Right cardiac atrium (tissue), 5 donors: Measurements from ENCODE around the gene NIN. TPM values are rescaled to one million over a fixed set of nuclear protein-coding genes. Genes with fewer than 3 reads are reported as not detected.

ENCODE experiments used
- ATAC-seq, 2 donors: fragments of 200-7000 bp; cut with Tn5 transposase; one replicate each; pipeline versions ENCODE4 v1.8.0 to v1.9.1; 2020; ENCODE audit warnings: moderate library complexity in 2 of 2, mild to moderate bottlenecking in 1 of 2
- DNase-seq, 3 donors: peaks; one replicate each; pipeline ENCODE4 v3.0.0-alpha.2; 2020
- H3K27ac ChIP-seq: one replicate; pipeline ENCODE4 v1.5.1; 2013; ENCODE audit warnings: mild to moderate bottlenecking, low read length, control low read depth, moderate library complexity
- H3K27me3 ChIP-seq: one replicate; pipeline ENCODE4 v1.6.1; 2013; ENCODE audit not compliant: control insufficient read depth, insufficient read depth
- H3K4me1 ChIP-seq: one replicate; pipeline ENCODE4 v1.6.1; 2013; ENCODE audit warnings: low read length; ENCODE audit not compliant: control insufficient read depth, insufficient read depth
- H3K4me3 ChIP-seq: one replicate; pipeline ENCODE4 v1.5.1; 2013; ENCODE audit warnings: low read length, control low read depth
- H3K9me3 ChIP-seq: one replicate; pipeline ENCODE4 v1.6.1; 2013; ENCODE audit warnings: low read length; ENCODE audit not compliant: control insufficient read depth
- WGBS: extraction: QIAGEN DNeasy Blood & Tissue Kit; methylation state at CpG from one replicate; pipeline ENCODE4 v1.1.7; 2013; 5-methylcytosine and 5-hydroxymethylcytosine counted together
- intact Hi-C, 4 donors: fragments of 100-400 bp; cut with DNase I; formaldehyde crosslinking; loops; one replicate each; pipeline versions ENCODE4 v1.11.0 to v1.14.0; 2022 to 2023
- polyA plus RNA-seq: library from polyadenylated mRNA; stranded (reverse); fragments of 200-250 nt; gene quantifications from one replicate; pipeline ENCODE4 v1.2.3, GENCODE V29; 2013
- total RNA-seq, 4 donors: library from RNA; stranded (reverse); fragmentation: NEBNext Ultra II Directional; extraction: Animal tissue kit (Norgen Biotek cat#: 25700); gene quantifications; one replicate each; pipeline ENCODE4 v1.2.1, GENCODE V29; 2021
- donor health status: healthy with polysubstance abuse.
- donor health status: DM: no; HTN: yes; CAD: no.
- donor health status: DM: no; HTN: no; CAD: no.
- donor health status: DM: no; HTN: yes; CAD: no; lungs with severe emphysema.
- donor health status: DM: yes; HTN: yes; CAD: no.

NIN gene
- total and polyA plus RNA-seq, 5 donors = 24.4 to 53.2 (median 45.8) TPM

DNA sequence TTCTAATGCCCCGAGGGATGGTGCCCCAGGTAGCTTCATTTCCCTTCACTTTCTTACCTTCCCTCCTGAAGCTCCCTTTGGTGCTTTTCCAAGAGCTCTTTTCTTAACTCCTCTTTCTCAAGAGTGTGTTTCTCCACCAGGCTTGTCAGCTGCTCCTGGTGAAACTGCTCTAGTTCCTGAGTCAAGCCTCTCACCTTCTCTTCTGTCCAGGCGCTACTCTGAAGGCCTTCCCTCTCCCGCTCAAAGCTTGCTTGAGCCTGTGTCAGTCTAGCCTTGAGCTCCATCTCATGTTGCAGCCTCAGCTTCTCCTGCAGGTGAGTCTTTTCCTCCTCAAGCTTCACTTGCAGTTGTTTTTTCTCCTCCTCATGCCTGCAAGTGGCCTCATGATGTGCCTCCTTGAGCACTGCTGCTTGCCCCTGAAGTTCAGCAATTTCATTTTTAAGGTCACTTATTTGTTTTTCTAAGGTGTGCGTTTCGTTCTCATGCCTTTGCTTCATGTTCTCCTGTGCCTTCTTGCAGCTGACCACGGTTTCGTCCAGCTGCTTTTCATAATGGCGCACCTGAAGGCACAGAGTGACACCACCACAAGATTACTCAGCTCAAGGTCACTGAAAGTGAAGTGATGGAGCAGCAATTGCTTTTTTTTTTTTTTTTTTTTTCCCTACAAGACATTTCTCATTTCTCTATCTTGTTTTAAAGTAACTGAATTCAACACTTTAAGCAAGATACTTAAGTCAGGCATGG lies 71.0 kb downstream of the NIN start:
- ATAC-seq = no peak
- no peak overlapping the region for H3K27ac ChIP-seq
- no peak for DNase-seq
- no peaks in the 10 kb centered on the region for H3K27me3 ChIP-seq
- no peaks in the 10 kb centered on the region for H3K9me3 ChIP-seq
- no peak overlapping the region for H3K4me3 ChIP-seq
- peaks cover 2% of the 10 kb centered on the region for H3K4me1 ChIP-seq
- intact Hi-C loops = no loop called here
- WGBS = 98% methylated on average over 8 of the region's 8 CpGs

DNA sequence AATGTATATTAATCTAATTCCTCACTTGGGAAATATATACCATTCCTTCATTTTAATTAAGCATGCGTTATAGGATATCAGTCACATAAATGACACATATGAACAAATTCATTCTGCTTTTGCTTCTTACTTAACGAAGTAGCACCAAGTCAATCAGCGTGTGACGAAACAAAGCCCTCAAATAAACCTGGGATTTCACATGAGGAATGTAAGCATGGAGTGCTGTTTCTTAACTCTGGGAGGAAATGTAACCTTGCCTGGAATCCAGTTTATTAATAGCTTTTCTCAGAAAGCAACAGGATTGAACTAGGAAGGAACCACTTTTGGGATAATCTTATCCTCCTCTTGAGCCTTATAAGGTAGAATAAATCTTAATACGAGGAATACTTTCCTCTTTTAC lies 72.0 kb downstream of the NIN start:
- ATAC-seq = no peak
- H3K27ac ChIP-seq = no peak overlapping the region
- no peaks in the 10 kb centered on the region for H3K27me3 ChIP-seq
- peaks cover 2% of the 10 kb centered on the region for H3K4me1 ChIP-seq
- no peaks in the 10 kb centered on the region for H3K9me3 ChIP-seq
- intact Hi-C loops = no loop called here
- DNase-seq = no peak
- H3K4me3 ChIP-seq = no peak overlapping the region
- 82% methylated on average over 5 of the region's 5 CpGs for WGBS

DNA sequence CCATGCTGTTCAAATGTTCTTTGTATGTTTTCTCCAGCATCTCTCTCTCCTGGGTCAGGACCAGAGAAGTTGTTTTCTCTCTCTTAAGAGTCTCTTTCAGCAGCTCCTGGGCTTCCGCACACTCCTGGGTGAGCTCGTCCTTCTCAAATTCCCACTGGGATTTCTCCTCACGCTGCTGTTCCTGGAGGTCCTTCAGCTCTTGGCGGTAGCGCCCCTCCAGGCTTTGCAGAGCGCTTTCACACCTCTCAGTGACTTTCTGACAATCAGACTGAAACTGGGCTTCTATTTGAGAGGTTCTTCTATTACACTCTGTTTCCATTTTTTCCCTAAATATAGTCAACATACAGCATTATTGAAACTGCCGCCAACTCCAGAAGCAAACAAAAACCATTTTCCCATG lies 72.7 kb downstream of the NIN start:
- H3K9me3 ChIP-seq = no peaks in the 10 kb centered on the region
- peaks cover 2% of the 10 kb centered on the region for H3K4me1 ChIP-seq
- no peaks in the 10 kb centered on the region for H3K27me3 ChIP-seq
- intact Hi-C loops = no loop called here
- ATAC-seq (peak in 1 of 2 donors; percentile 19), DNase-seq (no peak)
- no peak overlapping the region for H3K27ac ChIP-seq
- 74% methylated on average over 7 of the region's 7 CpGs for WGBS
- H3K4me3 ChIP-seq = no peak overlapping the region

DNA sequence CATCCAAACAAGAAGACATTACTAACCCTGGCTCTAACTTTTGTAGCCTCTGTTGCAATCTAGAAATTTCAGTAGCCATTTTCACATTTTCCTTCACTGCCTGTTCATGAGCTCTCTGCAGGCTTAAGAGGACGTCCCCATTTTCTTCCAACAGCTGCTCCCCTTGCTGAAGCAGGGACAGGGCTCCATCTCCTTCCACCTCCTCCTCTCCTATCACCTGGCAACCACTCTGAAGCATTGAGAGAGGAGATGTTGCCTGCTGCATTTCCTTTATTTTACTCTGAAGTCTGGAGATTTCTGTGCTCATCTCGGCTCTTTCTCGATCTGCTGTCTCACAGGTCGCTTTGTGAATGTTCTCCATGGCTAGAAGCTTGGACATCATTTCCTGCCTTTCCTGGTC lies 73.3 kb downstream of the NIN start:
- no peaks in the 10 kb centered on the region for H3K9me3 ChIP-seq
- no peak overlapping the region for H3K4me3 ChIP-seq
- H3K4me1 ChIP-seq = no peaks in the 10 kb centered on the region
- intact Hi-C loops = no loop called here
- no peak for ATAC-seq
- 90% methylated on average over 4 of the region's 4 CpGs for WGBS
- DNase-seq = no peak
- H3K27ac ChIP-seq = no peak overlapping the region
- no peaks in the 10 kb centered on the region for H3K27me3 ChIP-seq

DNA sequence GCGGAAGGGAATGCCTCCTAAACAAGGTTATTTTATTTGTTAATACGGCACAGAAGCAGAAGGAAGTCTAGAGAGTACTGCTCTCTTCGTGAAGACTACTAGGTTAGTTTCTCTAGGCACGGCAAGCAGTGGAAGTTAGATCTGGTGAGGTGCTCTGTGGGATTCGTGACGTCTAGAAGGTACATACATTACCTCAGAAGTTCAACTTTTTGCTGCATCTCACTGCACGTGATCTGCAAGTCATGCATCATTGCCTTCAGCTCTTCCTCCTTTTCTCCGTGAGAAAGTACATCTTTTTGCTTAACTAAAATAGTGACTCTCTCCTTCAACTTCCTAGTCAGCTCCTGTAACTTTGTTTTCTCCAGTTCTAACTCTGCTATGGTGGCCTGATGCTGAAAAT lies 74.7 kb downstream of the NIN start:
- Histone ChIP-seq H3K4me1 (no peaks in the 10 kb centered on the region), H3K27ac (no peak overlapping the region), H3K27me3 (no peaks in the 10 kb centered on the region), H3K9me3 (no peaks in the 10 kb centered on the region), H3K4me3 (no peak overlapping the region)
- ATAC-seq (no peak), DNase-seq (no peak)
- WGBS = 81% methylated on average over 8 of the region's 8 CpGs
- intact Hi-C loops = no loop called here

DNA sequence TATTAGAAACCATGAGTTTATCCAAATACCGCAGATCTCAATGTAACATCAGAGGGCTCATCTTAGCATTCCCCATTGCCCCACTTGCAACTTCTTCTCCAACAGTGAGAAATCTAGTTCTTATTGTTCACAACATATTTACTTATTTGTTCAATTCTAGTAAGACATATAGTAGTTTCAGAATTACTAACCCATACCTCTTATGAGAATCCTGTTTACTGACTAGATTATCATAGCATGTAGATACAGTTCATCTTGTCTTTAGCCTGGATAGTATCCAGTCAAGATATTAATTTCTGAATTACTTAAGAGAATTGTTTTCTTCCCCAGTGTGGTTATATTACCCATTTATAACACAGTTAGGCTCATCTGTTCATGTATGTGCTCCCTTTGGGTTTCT lies 80.6 kb downstream of the NIN start:
- 100% methylated on average over 1 of the region's 1 CpG for WGBS
- Histone ChIP-seq H3K9me3 (no peaks in the 10 kb centered on the region), H3K27ac (no peak overlapping the region), H3K4me1 (no peaks in the 10 kb centered on the region), H3K4me3 (no peak overlapping the region), H3K27me3 (no peaks in the 10 kb centered on the region)
- ATAC-seq = no peak
- DNase-seq = no peak
- intact Hi-C loops = no loop called here

DNA sequence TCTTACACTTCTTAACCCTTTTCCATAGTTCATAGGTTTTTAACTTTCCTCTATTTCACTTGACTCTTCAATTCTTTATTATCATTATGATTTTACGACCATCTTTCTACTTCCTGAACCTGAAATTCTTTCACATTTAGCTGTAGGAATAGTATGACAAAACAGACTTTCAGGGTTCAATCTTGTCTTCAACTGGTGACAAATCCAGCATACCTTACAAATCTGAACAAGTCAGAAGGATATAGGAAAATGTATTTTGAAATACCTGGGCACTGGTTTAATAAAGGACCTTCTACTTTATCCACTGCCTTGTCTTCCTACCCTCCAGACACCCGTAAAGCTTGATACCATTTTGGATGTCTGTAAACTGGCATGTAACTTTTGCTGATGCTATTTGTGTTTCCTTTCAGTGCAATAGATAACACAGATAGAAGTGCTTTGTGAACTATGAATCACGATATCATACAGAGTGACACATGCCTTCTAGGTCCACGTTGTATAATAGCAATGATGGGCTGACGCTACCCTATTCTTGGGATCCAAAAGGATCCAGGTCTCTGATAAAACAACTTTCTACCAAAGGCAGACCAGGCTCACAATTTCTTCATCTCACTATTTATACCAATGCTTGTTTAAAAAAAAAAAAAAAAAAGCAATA lies 85.4 kb downstream of the NIN start:
- 73% methylated on average over 5 of the region's 5 CpGs for WGBS
- intact Hi-C loops = no loop called here
- Histone ChIP-seq H3K4me1 (no peaks in the 10 kb centered on the region), H3K4me3 (no peak overlapping the region), H3K27me3 (no peaks in the 10 kb centered on the region), H3K27ac (no peak overlapping the region), H3K9me3 (no peaks in the 10 kb centered on the region)
- no peak for DNase-seq
- peak in 1 of 2 donors; percentile 54 for ATAC-seq

DNA sequence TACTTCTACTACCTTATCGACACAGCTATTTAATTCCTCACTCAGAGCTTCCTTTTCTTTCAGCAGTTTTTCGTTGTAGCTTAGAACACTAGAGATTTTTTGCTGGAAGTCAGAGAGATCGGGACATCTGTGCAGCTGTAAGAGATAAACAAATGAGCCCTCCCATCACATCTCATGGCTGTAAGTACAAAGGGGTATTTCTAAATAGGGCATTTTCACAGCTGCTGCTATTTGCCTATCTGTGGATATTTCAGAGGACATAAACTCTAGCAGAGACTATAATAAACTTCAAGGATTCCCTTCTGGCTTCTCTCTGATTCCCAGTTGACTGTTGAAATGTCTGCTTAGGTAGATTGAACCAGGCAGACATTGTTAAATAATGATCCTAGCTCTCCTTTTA lies 86.7 kb downstream of the NIN start:
- 63% methylated on average over 3 of the region's 3 CpGs for WGBS
- no peaks in the 10 kb centered on the region for H3K27me3 ChIP-seq
- no peak for ATAC-seq
- DNase-seq = no peak
- H3K4me3 ChIP-seq = no peak overlapping the region
- intact Hi-C loops = no loop called here
- no peaks in the 10 kb centered on the region for H3K9me3 ChIP-seq
- H3K27ac ChIP-seq = no peak overlapping the region
- peaks cover under 1% of the 10 kb centered on the region for H3K4me1 ChIP-seq

DNA sequence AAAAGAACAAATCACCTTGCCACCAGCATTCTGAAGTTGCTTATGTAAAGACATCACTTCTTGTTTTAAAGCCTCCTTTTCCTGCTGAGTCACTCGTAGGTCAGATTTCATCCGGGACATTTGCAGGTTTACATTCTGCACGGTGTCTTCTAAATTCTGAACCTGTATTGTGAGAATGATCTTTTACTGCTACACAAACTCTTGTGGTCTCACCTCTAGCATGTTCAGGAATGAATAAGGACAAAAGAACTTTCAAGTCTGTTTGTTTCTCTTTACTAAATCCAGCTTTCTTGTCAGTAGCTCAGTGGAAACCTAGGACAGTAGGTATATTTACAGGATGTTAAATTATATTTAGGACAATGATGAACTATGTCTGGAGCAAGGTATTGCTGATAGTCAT lies 89.4 kb downstream of the NIN start:
- H3K27me3 ChIP-seq = no peaks in the 10 kb centered on the region
- H3K27ac ChIP-seq = no peak overlapping the region
- no peak overlapping the region for H3K4me3 ChIP-seq
- ATAC-seq = no peak
- no peaks in the 10 kb centered on the region for H3K9me3 ChIP-seq
- H3K4me1 ChIP-seq = peaks cover 2% of the 10 kb centered on the region
- no peak for DNase-seq
- 65% methylated on average over 3 of the region's 3 CpGs for WGBS
- intact Hi-C loops = no loop called here

DNA sequence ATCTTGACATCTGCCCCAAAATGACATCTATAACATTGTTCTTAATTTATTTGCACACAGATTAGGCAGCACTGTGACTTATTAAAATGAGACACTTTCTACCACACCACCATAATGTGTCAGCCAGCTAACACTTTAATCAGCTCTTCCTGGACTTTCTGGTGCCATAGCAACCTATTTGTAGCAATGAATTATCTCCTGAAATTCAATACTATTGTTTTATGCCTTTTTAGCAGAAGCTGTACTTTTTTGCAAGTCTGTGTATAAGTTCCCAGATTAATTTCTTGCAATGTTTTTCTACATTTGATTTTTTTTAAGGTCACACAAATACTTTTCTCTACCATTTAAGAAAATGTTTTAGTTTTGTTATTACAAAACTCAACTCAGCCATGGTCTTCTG lies 90.1 kb downstream of the NIN start:
- DNase-seq (no peak), ATAC-seq (no peak)
- Histone ChIP-seq H3K4me1 (peaks cover 2% of the 10 kb centered on the region), H3K27me3 (no peaks in the 10 kb centered on the region), H3K9me3 (no peaks in the 10 kb centered on the region), H3K27ac (no peak overlapping the region), H3K4me3 (no peak overlapping the region)
- intact Hi-C loops = no loop called here

DNA sequence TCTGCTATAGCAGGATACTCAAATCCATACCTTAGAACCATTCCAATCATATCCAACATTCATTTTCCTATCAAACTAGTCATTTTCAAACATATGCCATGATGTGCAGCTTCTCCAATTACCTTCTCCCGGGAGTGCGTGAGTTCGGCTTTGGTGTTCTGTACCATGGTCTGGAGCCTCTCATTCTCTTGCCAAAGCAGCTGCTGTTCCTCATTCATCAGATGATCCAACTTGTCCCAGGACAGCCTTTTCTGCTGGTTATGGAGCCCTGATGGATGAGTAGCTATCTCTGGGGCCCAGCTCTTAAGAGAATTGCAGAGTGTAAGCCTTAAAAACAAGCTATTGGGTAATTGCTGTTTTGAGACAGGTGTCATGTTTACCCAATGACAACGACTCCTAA lies 91.8 kb downstream of the NIN start:
- 83% methylated on average over 4 of the region's 4 CpGs for WGBS
- Histone ChIP-seq H3K4me3 (no peak overlapping the region), H3K9me3 (no peaks in the 10 kb centered on the region), H3K27ac (peak overlapping the region; percentile 62), H3K27me3 (no peaks in the 10 kb centered on the region), H3K4me1 (peaks cover 2% of the 10 kb centered on the region)
- intact Hi-C loops = no loop called here
- DNase-seq (no peak), ATAC-seq (no peak)
